C4-2B (cell line): ENCODE measurements around the gene TVP23A.

Source experiments
- ZFX ChIP-seq: fragments of 450-650 bp; IDR thresholded peaks from 2 replicates; pipeline ENCODE4 v1.6.1; 2017
- TF ChIP-seq, protein P1 (sequence below): fragments of 450-650 bp; conservative IDR thresholded peaks from 2 replicates; pipeline ENCODE4 v1.5.1; 2017; ENCODE audit warnings: mild to moderate bottlenecking

DNA sequence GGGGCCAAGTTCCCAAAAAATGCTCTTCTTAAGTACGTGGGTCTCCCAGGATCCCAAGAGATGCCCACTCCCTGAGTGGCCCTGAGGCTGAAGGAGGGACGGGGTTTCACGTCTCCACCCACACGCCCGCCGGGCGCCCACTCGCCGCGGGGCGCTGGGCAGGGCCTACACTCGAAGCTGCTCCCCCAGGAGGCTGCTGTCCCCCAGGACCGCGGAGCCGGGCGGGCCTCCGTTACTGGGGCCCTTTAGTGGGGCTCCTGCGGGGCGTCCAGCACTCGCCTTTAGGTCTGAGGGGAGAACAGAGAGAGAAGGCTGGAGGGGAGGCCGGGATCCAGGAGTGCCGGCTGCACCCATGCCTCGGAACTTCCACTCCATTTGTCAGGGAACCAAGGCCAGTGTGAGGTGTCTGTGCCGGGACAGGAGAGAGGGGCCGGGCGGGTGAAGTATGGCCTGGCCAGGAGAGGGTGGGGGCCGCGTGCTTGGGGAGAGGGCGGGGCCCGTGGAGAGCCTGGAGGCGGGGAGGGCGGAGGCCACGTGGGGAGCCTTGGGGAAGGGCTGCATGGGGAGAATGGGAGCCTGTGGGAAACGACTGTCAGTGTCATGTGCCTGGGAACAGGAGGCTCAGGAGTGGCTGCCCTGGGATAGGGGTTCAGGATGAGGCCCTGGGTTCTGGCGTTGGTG is 56.1 kb downstream of the TVP23A start:
- TF ChIP-seq, protein P1, sequence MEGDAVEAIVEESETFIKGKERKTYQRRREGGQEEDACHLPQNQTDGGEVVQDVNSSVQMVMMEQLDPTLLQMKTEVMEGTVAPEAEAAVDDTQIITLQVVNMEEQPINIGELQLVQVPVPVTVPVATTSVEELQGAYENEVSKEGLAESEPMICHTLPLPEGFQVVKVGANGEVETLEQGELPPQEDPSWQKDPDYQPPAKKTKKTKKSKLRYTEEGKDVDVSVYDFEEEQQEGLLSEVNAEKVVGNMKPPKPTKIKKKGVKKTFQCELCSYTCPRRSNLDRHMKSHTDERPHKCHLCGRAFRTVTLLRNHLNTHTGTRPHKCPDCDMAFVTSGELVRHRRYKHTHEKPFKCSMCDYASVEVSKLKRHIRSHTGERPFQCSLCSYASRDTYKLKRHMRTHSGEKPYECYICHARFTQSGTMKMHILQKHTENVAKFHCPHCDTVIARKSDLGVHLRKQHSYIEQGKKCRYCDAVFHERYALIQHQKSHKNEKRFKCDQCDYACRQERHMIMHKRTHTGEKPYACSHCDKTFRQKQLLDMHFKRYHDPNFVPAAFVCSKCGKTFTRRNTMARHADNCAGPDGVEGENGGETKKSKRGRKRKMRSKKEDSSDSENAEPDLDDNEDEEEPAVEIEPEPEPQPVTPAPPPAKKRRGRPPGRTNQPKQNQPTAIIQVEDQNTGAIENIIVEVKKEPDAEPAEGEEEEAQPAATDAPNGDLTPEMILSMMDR, result no peak
- TF ChIP-seq ZFX, result no peak
